Activated CD8-positive, alpha-beta T cell treated with anti-CD3 and anti-CD28 coated beads for 36 hours (primary cell): Measurements from ENCODE around the gene HPCAL1. TPM values are rescaled to one million over a fixed set of nuclear protein-coding genes. Genes with fewer than 3 reads are reported as not detected.

ENCODE experiments used
- ATAC-seq: fragments of 200-7000 bp; cut with Tn5 transposase; one replicate; pipeline ENCODE4 v1.10.0; 2021; ENCODE audit warnings: mild to moderate bottlenecking, moderate library complexity
- CTCF ChIA-PET: fragments of 350-600 bp; sonication (Branson Sonifier 250); formaldehyde crosslinking; loops from one replicate; lab custom pipeline; 2021; ENCODE audit warnings: antibody characterized with exemption; lab: Charles Lee
- POLR2A ChIA-PET: fragments of 350-600 bp; sonication (Branson Sonifier 250); formaldehyde crosslinking; loops from one replicate; lab custom pipeline; 2021; ENCODE audit warnings: antibody characterized with exemption; lab: Charles Lee
- DNase-seq: peaks from one replicate; pipeline ENCODE4 v3.0.0-alpha.2; 2020
- H3K27ac Mint-ChIP-seq: one replicate; pipeline ENCODE4 v1.8.0; 2021; ENCODE audit warnings: mild to moderate bottlenecking, mixed read lengths
- H3K27me3 Mint-ChIP-seq: one replicate; pipeline ENCODE4 v1.8.0; 2021; ENCODE audit warnings: mixed read lengths
- H3K36me3 Mint-ChIP-seq: one replicate; pipeline ENCODE4 v1.8.0; 2021; ENCODE audit warnings: low read depth, mixed read lengths
- H3K4me1 Mint-ChIP-seq: one replicate; pipeline ENCODE4 v1.8.0; 2021; ENCODE audit warnings: low read depth, mixed read lengths
- H3K4me3 Mint-ChIP-seq: one replicate; pipeline ENCODE4 v1.8.0; 2021; ENCODE audit warnings: mild to moderate bottlenecking, moderate library complexity, mixed read lengths
- H3K9me3 Mint-ChIP-seq: one replicate; pipeline ENCODE4 v1.8.0; 2021; ENCODE audit warnings: mixed read lengths
- intact Hi-C: fragments of 100-400 bp; cut with micrococcal nuclease; formaldehyde crosslinking; loops from one replicate; pipeline ENCODE4 v1.10.0; 2022
- total RNA-seq, 2 experiments: library from RNA; stranded (reverse); gene quantifications; one replicate each; pipeline ENCODE4 v1.2.3, GENCODE V29; 2021
- TF ChIP-seq, protein P1 (sequence below): fragments of 200-600 bp; IDR thresholded peaks from one replicate; pipeline ENCODE4 v1.8.0; 2022; ENCODE audit warnings: antibody characterized with exemption, mild to moderate bottlenecking

Gene HPCAL1
- total RNA-seq, 2 experiments from 2014 or later, result 166 to 170 TPM

- TF ChIP-seq, protein P1, sequence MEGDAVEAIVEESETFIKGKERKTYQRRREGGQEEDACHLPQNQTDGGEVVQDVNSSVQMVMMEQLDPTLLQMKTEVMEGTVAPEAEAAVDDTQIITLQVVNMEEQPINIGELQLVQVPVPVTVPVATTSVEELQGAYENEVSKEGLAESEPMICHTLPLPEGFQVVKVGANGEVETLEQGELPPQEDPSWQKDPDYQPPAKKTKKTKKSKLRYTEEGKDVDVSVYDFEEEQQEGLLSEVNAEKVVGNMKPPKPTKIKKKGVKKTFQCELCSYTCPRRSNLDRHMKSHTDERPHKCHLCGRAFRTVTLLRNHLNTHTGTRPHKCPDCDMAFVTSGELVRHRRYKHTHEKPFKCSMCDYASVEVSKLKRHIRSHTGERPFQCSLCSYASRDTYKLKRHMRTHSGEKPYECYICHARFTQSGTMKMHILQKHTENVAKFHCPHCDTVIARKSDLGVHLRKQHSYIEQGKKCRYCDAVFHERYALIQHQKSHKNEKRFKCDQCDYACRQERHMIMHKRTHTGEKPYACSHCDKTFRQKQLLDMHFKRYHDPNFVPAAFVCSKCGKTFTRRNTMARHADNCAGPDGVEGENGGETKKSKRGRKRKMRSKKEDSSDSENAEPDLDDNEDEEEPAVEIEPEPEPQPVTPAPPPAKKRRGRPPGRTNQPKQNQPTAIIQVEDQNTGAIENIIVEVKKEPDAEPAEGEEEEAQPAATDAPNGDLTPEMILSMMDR, result no peak
- H3K9me3 Mint-ChIP-seq, result no peaks in the 10 kb centered on the region
- H3K27me3 Mint-ChIP-seq, result no peaks in the 10 kb centered on the region
- peak; percentile 65 for DNase-seq
- H3K4me3 Mint-ChIP-seq, result no peak overlapping the region
- H3K4me1 Mint-ChIP-seq, result peaks cover 89% of the 10 kb centered on the region
- H3K36me3 Mint-ChIP-seq, result peaks cover 15% of the 10 kb centered on the region
- peak overlapping the region; percentile 51 for H3K27ac Mint-ChIP-seq
- ChIA-PET CTCF (interaction anchor here (0.8 to 7.5 kb wide), 2 partner anchors 31 to 76 kb away, joined by 4 to 75 read pairs; no protein-coding TSS in a partner anchor), POLR2A (interaction anchor here (1.0 kb wide), 1 partner anchor 46 kb away, joined by 3 read pairs; no protein-coding TSS in a partner anchor)
- intact Hi-C loops, result no loop called here
- ATAC-seq, result peak; percentile 32
Observed at GRCh38 chr2:10378189-10378588, 75.5 kb downstream of the HPCAL1 start.

DNA sequence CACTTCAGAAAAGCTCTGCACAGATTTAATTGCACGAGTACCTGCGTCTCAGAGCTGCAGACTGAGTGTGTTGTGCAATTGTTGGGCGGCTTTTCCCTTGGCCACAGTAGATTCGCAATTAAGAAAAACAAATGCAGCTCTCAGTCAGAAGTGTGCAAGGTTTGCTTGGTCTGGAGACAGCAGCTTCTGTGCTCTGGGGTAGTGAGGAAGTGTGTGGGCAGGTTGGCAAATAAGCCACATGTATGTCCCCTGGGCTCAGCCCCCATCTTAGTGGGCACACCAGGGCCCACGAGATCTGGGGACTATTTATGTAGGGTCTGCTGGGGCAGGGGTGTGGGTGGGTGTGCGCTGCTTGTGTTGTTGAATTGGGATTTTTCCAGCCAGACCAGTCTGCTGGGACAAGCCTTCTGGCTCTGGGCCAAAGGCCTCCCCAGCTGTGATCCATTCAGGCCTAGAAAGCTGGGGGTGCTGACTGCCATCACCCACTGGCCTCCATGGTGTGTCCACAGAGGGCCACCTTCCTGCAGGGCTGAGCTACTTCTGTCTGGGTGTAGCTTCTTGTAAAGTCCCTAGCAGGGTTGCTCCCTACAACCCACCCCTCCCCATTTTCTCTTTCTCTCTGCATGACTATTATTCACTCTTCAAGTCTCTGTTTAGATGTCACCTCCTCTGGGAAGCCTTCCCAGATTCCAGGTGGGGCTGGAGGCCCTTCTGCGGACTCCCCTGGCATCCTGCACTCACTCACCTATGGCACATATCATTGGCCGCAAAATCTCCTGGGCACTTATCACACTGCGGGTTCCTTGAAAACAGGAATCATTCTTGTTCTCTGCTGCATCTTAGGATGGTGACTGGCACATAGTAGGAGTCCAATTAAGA, 77.6 kb downstream of the HPCAL1 start:
- H3K4me3 Mint-ChIP-seq, result no peak overlapping the region
- peaks cover 12% of the 10 kb centered on the region for H3K36me3 Mint-ChIP-seq
- peak; percentile 46 for DNase-seq
- POLR2A ChIA-PET, result interaction anchor here (0.5 to 1.9 kb wide), 6 partner anchors 10 to 259 kb away, joined by 3 to 6 read pairs (median 5); no protein-coding TSS in a partner anchor
- CTCF ChIA-PET, result interaction anchor here (1.0 to 7.5 kb wide), 5 partner anchors 29 to 567 kb away, joined by 3 to 75 read pairs (median 3); no protein-coding TSS in a partner anchor
- H3K27me3 Mint-ChIP-seq, result no peaks in the 10 kb centered on the region
- intact Hi-C loops, result no loop called here
- TF ChIP-seq, protein P1, result no peak
- peaks cover 90% of the 10 kb centered on the region for H3K4me1 Mint-ChIP-seq
- H3K27ac Mint-ChIP-seq, result peak overlapping the region; percentile 50
- ATAC-seq, result peak; percentile 31
- H3K9me3 Mint-ChIP-seq, result no peaks in the 10 kb centered on the region

GRCh38 chr2:10381997-10382353, 79.3 kb downstream of the HPCAL1 start:
- peaks cover 95% of the 10 kb centered on the region for H3K4me1 Mint-ChIP-seq
- intact Hi-C loops, result no loop called here
- DNase-seq (no peak), ATAC-seq (no peak)
- H3K4me3 Mint-ChIP-seq, result peak overlapping the region; percentile 31
- TF ChIP-seq, protein P1, result no peak
- peak overlapping the region; percentile 73 for H3K27ac Mint-ChIP-seq
- H3K36me3 Mint-ChIP-seq, result peaks cover 7% of the 10 kb centered on the region
- ChIA-PET CTCF (interaction anchor here (0.9 to 7.5 kb wide), 4 partner anchors 20 to 76 kb away, joined by 3 to 75 read pairs (median 4); no protein-coding TSS in a partner anchor), POLR2A (interaction anchor here (0.6 to 1.0 kb wide), 3 partner anchors 13 to 80 kb away, joined by 3 read pairs; no protein-coding TSS in a partner anchor)
- H3K27me3 Mint-ChIP-seq, result no peaks in the 10 kb centered on the region
- H3K9me3 Mint-ChIP-seq, result no peaks in the 10 kb centered on the region

- Mint-ChIP-seq H3K9me3 (no peaks in the 10 kb centered on the region), H3K27me3 (no peaks in the 10 kb centered on the region), H3K36me3 (peaks cover 9% of the 10 kb centered on the region), H3K27ac (peak overlapping the region; percentile 73), H3K4me1 (peaks cover 94% of the 10 kb centered on the region), H3K4me3 (peak overlapping the region; percentile 31)
- ATAC-seq, result peak; percentile 75
- TF ChIP-seq, protein P1, result no peak
- intact Hi-C loops, result no loop called here
- ChIA-PET POLR2A (interaction anchor here (0.9 to 1.5 kb wide), 6 partner anchors 9 to 81 kb away, joined by 3 to 5 read pairs (median 3); no protein-coding TSS in a partner anchor), CTCF (interaction anchor here (0.8 to 7.5 kb wide), 7 partner anchors 10 to 112 kb away, joined by 3 to 75 read pairs (median 3); no protein-coding TSS in a partner anchor)
- peak; percentile 56 for DNase-seq
Observed at GRCh38 chr2:10382354-10383061, 79.8 kb downstream of the HPCAL1 start.
